ENCODE data around the gene BRIP1. TPM values are rescaled to one million over a fixed set of nuclear protein-coding genes. Genes with fewer than 3 reads are reported as not detected.
"Not testable (repeated sequence)": the region's sequence is repeated elsewhere in the genome, so short reads cannot be mapped to it uniquely, and the experiment has no call there.

The BRIP1 gene
- total RNA-seq, 1 experiment from 2014 or later: 8.5 TPM

GRCh38 chr17:61835606-61836005, 27.7 kb downstream of the BRIP1 start:
- H2AFZ ChIP-seq (ENCODE audit: low read length): no peak overlapping the region
- H3K27me3 ChIP-seq (ENCODE audit: low read length): no peaks in the 10 kb centered on the region
- H3K4me2 ChIP-seq (ENCODE audit: low read depth, low read length, poor library complexity, severe bottlenecking): no peak overlapping the region
- H3K4me3 ChIP-seq (ENCODE audit: low read length): no peak overlapping the region
- no peaks in the 10 kb centered on the region for H3K9me3 ChIP-seq (ENCODE audit: low read length)
- no peak for DNase-seq
- no peak overlapping the region for H3K9ac ChIP-seq (ENCODE audit: low read length)
- no peaks in the 10 kb centered on the region for H3K9me2 ChIP-seq (replicated peaks; ENCODE audit: insufficient read depth, low read length)
- H3K36me3 ChIP-seq (ENCODE audit: insufficient read depth, low read length): peaks cover 23% of the 10 kb centered on the region
- 0 out of 2 replicates have a peak, but pooled peaks cover 3% of the 10 kb centered on the region for H3K4me1 ChIP-seq (ENCODE audit: low read length)
- H4K20me1 ChIP-seq (ENCODE audit: insufficient read depth, low read depth, low read length): no peaks in the 10 kb centered on the region
- H3K79me2 ChIP-seq (ENCODE audit: low read length): peaks cover 33% of the 10 kb centered on the region
- H3K27ac ChIP-seq (ENCODE audit: low read length): no peak overlapping the region

DNA sequence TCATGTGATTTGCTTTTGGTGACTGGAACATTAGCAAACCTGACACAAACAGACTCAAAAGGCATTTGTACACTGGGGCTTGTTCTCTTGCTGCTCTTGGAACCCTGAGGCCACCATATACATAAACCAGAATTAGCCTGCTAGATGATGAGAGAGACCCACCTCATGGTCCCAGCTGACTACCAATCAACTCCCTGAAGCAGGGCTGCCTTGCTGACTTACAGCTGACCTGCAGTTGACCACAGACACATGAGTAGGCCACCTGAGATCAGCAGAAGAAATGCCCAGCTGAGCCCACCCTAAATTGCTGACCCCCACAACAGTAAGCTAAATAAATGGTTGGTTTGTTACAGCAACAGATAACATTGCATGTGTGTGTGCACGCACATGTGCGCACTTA, 28.7 kb downstream of the BRIP1 start:
- Histone ChIP-seq H3K9ac (ENCODE audit: low read length) (no peak overlapping the region), H3K27me3 (ENCODE audit: low read length) (no peaks in the 10 kb centered on the region), H4K20me1 (ENCODE audit: insufficient read depth, low read depth, low read length) (no peaks in the 10 kb centered on the region), H3K9me2 (replicated peaks; ENCODE audit: insufficient read depth, low read length) (no peaks in the 10 kb centered on the region), H3K4me2 (ENCODE audit: low read depth, low read length, poor library complexity, severe bottlenecking) (no peak overlapping the region), H3K4me3 (ENCODE audit: low read length) (no peak overlapping the region), H3K27ac (ENCODE audit: low read length) (no peak overlapping the region), H2AFZ (ENCODE audit: low read length) (no peak overlapping the region), H3K36me3 (ENCODE audit: insufficient read depth, low read length) (peaks cover 25% of the 10 kb centered on the region), H3K9me3 (ENCODE audit: low read length) (no peaks in the 10 kb centered on the region), H3K4me1 (ENCODE audit: low read length) (0 out of 2 replicates have a peak, but pooled peaks cover 3% of the 10 kb centered on the region), H3K79me2 (ENCODE audit: low read length) (peaks cover 28% of the 10 kb centered on the region)
- DNase-seq: no peak

GRCh38 chr17:61833536-61834193, 29.7 kb downstream of the BRIP1 start:
- no peak for DNase-seq
- Histone ChIP-seq H3K4me2 (ENCODE audit: low read depth, low read length, poor library complexity, severe bottlenecking) (no peak overlapping the region), H3K9ac (ENCODE audit: low read length) (no peak overlapping the region)

GRCh38 chr17:61832463-61832862, 30.9 kb downstream of the BRIP1 start:
- Histone ChIP-seq H3K27me3 (ENCODE audit: low read length) (no peaks in the 10 kb centered on the region), H4K20me1 (ENCODE audit: insufficient read depth, low read depth, low read length) (no peaks in the 10 kb centered on the region), H3K27ac (ENCODE audit: low read length) (no peak overlapping the region), H2AFZ (ENCODE audit: low read length) (no peak overlapping the region), H3K9me2 (replicated peaks; ENCODE audit: insufficient read depth, low read length) (no peaks in the 10 kb centered on the region), H3K9ac (ENCODE audit: low read length) (no peak overlapping the region), H3K79me2 (ENCODE audit: low read length) (peaks cover 35% of the 10 kb centered on the region), H3K4me3 (ENCODE audit: low read length) (no peak overlapping the region), H3K36me3 (ENCODE audit: insufficient read depth, low read length) (peaks cover 46% of the 10 kb centered on the region), H3K4me1 (ENCODE audit: low read length) (no peaks in the 10 kb centered on the region), H3K4me2 (ENCODE audit: low read depth, low read length, poor library complexity, severe bottlenecking) (no peak overlapping the region), H3K9me3 (ENCODE audit: low read length) (peaks cover 8% of the 10 kb centered on the region)
- DNase-seq: no peak

More at GRCh38 chr17:61833536-61834193, 29.7 kb downstream of the BRIP1 start:
- H3K9me3 ChIP-seq (ENCODE audit: low read length): no peaks in the 10 kb centered on the region
- H3K4me3 ChIP-seq (ENCODE audit: low read length): no peak overlapping the region
- peaks cover 27% of the 10 kb centered on the region for H3K79me2 ChIP-seq (ENCODE audit: low read length)
- no peaks in the 10 kb centered on the region for H4K20me1 ChIP-seq (ENCODE audit: insufficient read depth, low read depth, low read length)
- H2AFZ ChIP-seq (ENCODE audit: low read length): no peak overlapping the region
- no peaks in the 10 kb centered on the region for H3K9me2 ChIP-seq (replicated peaks; ENCODE audit: insufficient read depth, low read length)
- no peak overlapping the region for H3K27ac ChIP-seq (ENCODE audit: low read length)
- peaks cover 34% of the 10 kb centered on the region for H3K36me3 ChIP-seq (ENCODE audit: insufficient read depth, low read length)
- H3K4me1 ChIP-seq (ENCODE audit: low read length): 0 out of 2 replicates have a peak, but pooled peaks cover 3% of the 10 kb centered on the region
- no peaks in the 10 kb centered on the region for H3K27me3 ChIP-seq (ENCODE audit: low read length)

DNA sequence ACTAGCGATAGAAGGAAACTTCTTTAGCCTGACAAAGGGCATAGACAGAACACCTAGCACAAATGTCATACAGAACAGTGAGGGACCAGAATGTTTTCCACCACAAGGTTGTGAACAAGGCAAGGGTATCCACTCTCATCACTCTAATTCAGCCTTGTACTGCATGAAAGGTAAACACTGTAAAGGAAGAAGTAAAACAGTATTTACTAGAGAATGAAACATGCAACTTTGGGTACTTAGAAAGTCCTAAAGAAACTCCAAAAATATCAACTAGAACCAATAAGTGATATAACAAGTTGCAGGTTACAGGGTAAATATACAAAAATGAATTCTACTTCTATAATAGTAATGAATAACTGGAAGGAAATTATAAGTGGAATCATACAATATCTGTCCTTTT, 32.2 kb downstream of the BRIP1 start:
- no peaks in the 10 kb centered on the region for H3K27me3 ChIP-seq (ENCODE audit: low read length)
- H3K36me3 ChIP-seq (ENCODE audit: insufficient read depth, low read length): peaks cover 42% of the 10 kb centered on the region
- DNase-seq: no peak
- no peak overlapping the region for H2AFZ ChIP-seq (ENCODE audit: low read length)
- no peaks in the 10 kb centered on the region for H4K20me1 ChIP-seq (ENCODE audit: insufficient read depth, low read depth, low read length)
- no peak overlapping the region for H3K4me2 ChIP-seq (ENCODE audit: low read depth, low read length, poor library complexity, severe bottlenecking)
- H3K9ac ChIP-seq (ENCODE audit: low read length): no peak overlapping the region
- no peak overlapping the region for H3K4me3 ChIP-seq (ENCODE audit: low read length)
- H3K27ac ChIP-seq (ENCODE audit: low read length): no peak overlapping the region
- H3K9me2 ChIP-seq (replicated peaks; ENCODE audit: insufficient read depth, low read length): no peaks in the 10 kb centered on the region
- H3K9me3 ChIP-seq (ENCODE audit: low read length): peaks cover 8% of the 10 kb centered on the region
- H3K4me1 ChIP-seq (ENCODE audit: low read length): no peaks in the 10 kb centered on the region
- H3K79me2 ChIP-seq (ENCODE audit: low read length): peaks cover 31% of the 10 kb centered on the region

GRCh38 chr17:61828694-61829093, 34.6 kb downstream of the BRIP1 start:
- no peak for DNase-seq
- Histone ChIP-seq H3K36me3 (ENCODE audit: insufficient read depth, low read length) (peaks cover 48% of the 10 kb centered on the region), H3K79me2 (ENCODE audit: low read length) (peaks cover 33% of the 10 kb centered on the region), H3K4me2 (ENCODE audit: low read depth, low read length, poor library complexity, severe bottlenecking) (no peak overlapping the region), H3K9me2 (replicated peaks; ENCODE audit: insufficient read depth, low read length) (no peaks in the 10 kb centered on the region), H2AFZ (ENCODE audit: low read length) (no peak overlapping the region), H3K9ac (ENCODE audit: low read length) (no peak overlapping the region), H3K27me3 (ENCODE audit: low read length) (no peaks in the 10 kb centered on the region), H3K9me3 (ENCODE audit: low read length) (peaks cover 8% of the 10 kb centered on the region), H3K4me1 (ENCODE audit: low read length) (no peaks in the 10 kb centered on the region), H3K27ac (ENCODE audit: low read length) (no peak overlapping the region), H3K4me3 (ENCODE audit: low read length) (no peak overlapping the region), H4K20me1 (ENCODE audit: insufficient read depth, low read depth, low read length) (no peaks in the 10 kb centered on the region)

DNA sequence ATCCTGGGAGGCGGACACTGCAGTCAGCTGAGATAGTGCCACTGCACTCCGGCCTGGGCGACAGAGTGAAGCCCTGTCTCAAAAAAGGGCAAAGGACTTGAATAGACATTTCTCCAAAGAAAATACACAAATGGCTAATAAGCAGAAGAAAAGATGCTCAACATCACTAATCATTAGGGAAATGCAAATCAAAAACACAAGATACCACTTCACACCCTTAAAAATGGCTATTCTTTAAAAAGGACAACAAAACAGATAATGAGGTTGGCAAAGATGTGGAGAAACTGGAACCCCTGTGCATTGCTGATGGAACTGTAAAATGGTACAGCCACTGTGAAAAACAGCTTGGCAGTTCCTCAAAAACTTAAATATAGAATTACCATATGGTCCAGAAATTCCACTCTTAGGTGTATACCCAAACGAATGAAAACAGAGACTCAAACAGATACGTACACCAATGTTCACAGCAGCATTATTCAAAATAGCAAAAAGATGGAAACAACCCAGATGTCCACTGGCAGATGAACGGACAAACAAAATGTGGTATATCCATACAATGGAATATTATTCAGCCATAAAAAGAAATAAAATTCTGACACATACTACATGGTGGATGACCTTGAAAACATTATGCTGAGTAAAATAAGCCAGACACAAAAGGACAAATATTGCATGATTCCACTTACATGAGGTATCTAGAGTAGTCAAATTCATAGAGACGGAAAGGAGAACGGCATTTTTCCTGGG, 35.5 kb downstream of the BRIP1 start:
- DNase-seq: no peak
- H4K20me1 ChIP-seq (ENCODE audit: insufficient read depth, low read depth, low read length): no peaks in the 10 kb centered on the region
- H3K27me3 ChIP-seq (ENCODE audit: low read length): no peaks in the 10 kb centered on the region
- H3K9ac ChIP-seq (ENCODE audit: low read length): no peak overlapping the region
- peaks cover 8% of the 10 kb centered on the region for H3K9me3 ChIP-seq (ENCODE audit: low read length)
- H3K9me2 ChIP-seq (replicated peaks; ENCODE audit: insufficient read depth, low read length): no peaks in the 10 kb centered on the region
- H3K4me1 ChIP-seq (ENCODE audit: low read length): no peaks in the 10 kb centered on the region
- no peak overlapping the region for H3K4me3 ChIP-seq (ENCODE audit: low read length)
- H3K36me3 ChIP-seq (ENCODE audit: insufficient read depth, low read length): peaks cover 53% of the 10 kb centered on the region
- no peak overlapping the region for H3K27ac ChIP-seq (ENCODE audit: low read length)
- H3K79me2 ChIP-seq (ENCODE audit: low read length): peaks cover 34% of the 10 kb centered on the region
- no peak overlapping the region for H3K4me2 ChIP-seq (ENCODE audit: low read depth, low read length, poor library complexity, severe bottlenecking)
- no peak overlapping the region for H2AFZ ChIP-seq (ENCODE audit: low read length)

DNA sequence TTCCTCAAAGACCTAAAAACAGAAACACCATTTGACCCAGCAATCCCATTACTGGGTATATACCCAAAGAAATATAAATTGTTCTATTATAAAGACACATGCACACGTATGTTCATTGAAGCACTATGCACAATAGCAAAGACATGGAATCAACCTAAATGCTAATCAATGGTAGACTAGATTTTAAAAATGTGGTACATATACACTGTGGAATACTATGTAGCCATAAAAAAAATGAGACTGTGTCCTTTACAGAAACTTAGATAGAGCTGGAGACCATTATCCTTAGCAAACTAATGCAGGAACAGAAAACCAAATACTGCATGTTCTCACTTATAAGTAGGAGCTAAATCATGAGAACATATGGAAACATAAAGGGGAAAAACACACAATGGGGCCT, 36.5 kb downstream of the BRIP1 start:
- H2AFZ ChIP-seq (ENCODE audit: low read length); H4K20me1 ChIP-seq (ENCODE audit: insufficient read depth, low read depth, low read length); H3K27ac ChIP-seq (ENCODE audit: low read length); H3K9ac ChIP-seq (ENCODE audit: low read length); DNase-seq; H3K27me3 ChIP-seq (ENCODE audit: low read length); H3K4me2 ChIP-seq (ENCODE audit: low read depth, low read length, poor library complexity, severe bottlenecking); H3K4me1 ChIP-seq (ENCODE audit: low read length); H3K9me2 ChIP-seq (replicated peaks; ENCODE audit: insufficient read depth, low read length); H3K4me3 ChIP-seq (ENCODE audit: low read length): not testable (repeated sequence)
- peaks cover 11% of the 10 kb centered on the region for H3K9me3 ChIP-seq (ENCODE audit: low read length)
- peaks cover 40% of the 10 kb centered on the region for H3K79me2 ChIP-seq (ENCODE audit: low read length)
- H3K36me3 ChIP-seq (ENCODE audit: insufficient read depth, low read length): peaks cover 62% of the 10 kb centered on the region

All from Karpas-422 (cell line).